HepG2 (cell line): ENCODE measurements around the gene ACYP2. TPM values are rescaled to one million over a fixed set of nuclear protein-coding genes. Genes with fewer than 3 reads are reported as not detected.

Source experiments
- ATF3 ChIP-seq: sonication (generic); formaldehyde crosslinking; IDR thresholded peaks from 2 replicates; pipeline ENCODE4 v1.4.0; 2020; ENCODE audit warnings: missing genetic modification reagents
- ATM ChIP-seq: fragments of 450-650 bp; IDR thresholded peaks from 2 replicates; pipeline ENCODE4 v1.7.1; 2017; ENCODE audit warnings: mild to moderate bottlenecking, borderline replicate concordance
- FOXO4 ChIP-seq: sonication (generic); formaldehyde crosslinking; conservative IDR thresholded peaks from 2 replicates; pipeline ENCODE4 v1.8.1; 2023; ENCODE audit warnings: missing genetic modification reagents
- HINFP ChIP-seq: sonication (generic); formaldehyde crosslinking; IDR thresholded peaks from 2 replicates; pipeline ENCODE4 v1.4.0; 2020; ENCODE audit warnings: low read depth, mild to moderate bottlenecking, missing genetic modification reagents
- HNF4G ChIP-seq, 2 experiments: sonication (generic) in 1 of 2; formaldehyde crosslinking in 1 of 2; IDR thresholded peaks; 2 replicates each; pipeline versions ENCODE4 v1.4.0 to v1.6.1; 2011 to 2020; ENCODE audit warnings: borderline replicate concordance in 2 of 2, low read depth in 2 of 2, mild to moderate bottlenecking in 2 of 2, low read length in 1 of 2, missing genetic modification reagents in 1 of 2, moderate library complexity in 1 of 2
- KLF6 ChIP-seq: IDR thresholded peaks from 2 replicates; pipeline ENCODE4 v1.8.0; 2016; ENCODE audit warnings: missing biosample characterization, missing genetic modification reagents
- MAFG ChIP-seq: sonication (generic); formaldehyde crosslinking; IDR thresholded peaks from 2 replicates; pipeline ENCODE4 v1.5.1; 2020; ENCODE audit warnings: mild to moderate bottlenecking, missing genetic modification reagents
- MBD4 ChIP-seq: IDR thresholded peaks from 2 replicates; pipeline ENCODE4 v1.6.1; 2012; ENCODE audit warnings: low read length, inconsistent platforms, borderline replicate concordance
- MIER2 ChIP-seq: IDR thresholded peaks from 2 replicates; pipeline ENCODE4 v1.6.1; 2016; ENCODE audit warnings: missing biosample characterization, missing genetic modification reagents
- RFXAP ChIP-seq: sonication (generic); formaldehyde crosslinking; IDR thresholded peaks from 2 replicates; pipeline ENCODE4 v1.4.0; 2020; ENCODE audit warnings: missing genetic modification reagents, borderline replicate concordance
- THAP11 ChIP-seq: IDR thresholded peaks from 2 replicates; pipeline ENCODE4 v1.6.1; 2016; ENCODE audit warnings: missing biosample characterization, missing genetic modification reagents
- U2AF2 ChIP-seq: fragments of 200-400 bp; formaldehyde crosslinking; IDR thresholded peaks from 2 replicates; pipeline ENCODE4 v1.6.1; 2017; ENCODE audit warnings: low read depth, mild to moderate bottlenecking, low read length
- ZNF138 ChIP-seq: sonication (generic); formaldehyde crosslinking; IDR thresholded peaks from 2 replicates; pipeline ENCODE4 v1.5.0; 2020; ENCODE audit warnings: mild to moderate bottlenecking, low read depth, missing genetic modification reagents
- ZNF20 ChIP-seq: sonication (generic); formaldehyde crosslinking; IDR thresholded peaks from 2 replicates; pipeline ENCODE4 v1.4.0; 2020; ENCODE audit warnings: mild to moderate bottlenecking, moderate library complexity, missing genetic modification reagents
- ZNF329 ChIP-seq: sonication (generic); formaldehyde crosslinking; IDR thresholded peaks from 2 replicates; pipeline ENCODE4 v1.9.0; 2021; ENCODE audit warnings: low read depth, mild to moderate bottlenecking, missing genetic modification reagents
- ZNF33B ChIP-seq: sonication (generic); formaldehyde crosslinking; IDR thresholded peaks from 2 replicates; pipeline ENCODE4 v1.5.1; 2020; ENCODE audit warnings: mild to moderate bottlenecking, missing genetic modification reagents
- ZNF512B ChIP-seq: sonication (generic); formaldehyde crosslinking; IDR thresholded peaks from 2 replicates; pipeline ENCODE4 v1.5.1; 2020; ENCODE audit warnings: missing genetic modification reagents, mild to moderate bottlenecking, borderline replicate concordance
- ZNF746 ChIP-seq: sonication (generic); formaldehyde crosslinking; IDR thresholded peaks from 2 replicates; pipeline ENCODE4 v1.8.0; 2022; ENCODE audit warnings: mild to moderate bottlenecking, missing genetic modification reagents
- ZNF772 ChIP-seq: sonication (generic); formaldehyde crosslinking; IDR thresholded peaks from 2 replicates; pipeline ENCODE4 v1.5.0; 2020; ENCODE audit warnings: mild to moderate bottlenecking, missing genetic modification reagents
- ZNF891 ChIP-seq: sonication (generic); formaldehyde crosslinking; IDR thresholded peaks from 2 replicates; pipeline ENCODE4 v1.5.0; 2020; ENCODE audit warnings: mild to moderate bottlenecking, missing genetic modification reagents
- polyA plus RNA-seq, 8 experiments: library from polyadenylated mRNA; depleted of rRNA in 3 of 8; stranded (reverse) in 7 of 8; unstranded in 1 of 8; fragments of >200 nt; fragmentation: Illumina TruSeq in 4 of 8; extraction: Trizol in 4 of 8; gene quantifications; 2 replicates each; pipeline versions ENCODE4 v1.2.1 to v1.2.3, GENCODE V29; 2011 to 2016; ENCODE audit warnings: low read depth in 4 of 8, missing spikeins in 1 of 8, mixed read lengths in 1 of 8; ENCODE audit not compliant: insufficient read depth in 1 of 8
- total RNA-seq, 5 experiments: library from RNA; depleted of rRNA; stranded (reverse); fragments of >200 nt; fragmentation: Illumina TruSeq; extraction: Trizol; gene quantifications; 2 replicates each; pipeline ENCODE4 v1.2.3, GENCODE V29; 2016; ENCODE audit warnings: low read depth in 1 of 5

ACYP2 gene
- total and polyA plus RNA-seq, 2 of the 13 experiments (the other 11 are each of a cell fraction or from before 2014, with no cell fraction given) = 12.3 to 12.7 TPM

- TF ChIP-seq ZNF512B (CRISPR knock-in tag) (no peak), HNF4G (IDR thresholded peaks at IDR 0.05; ENCODE audit: borderline replicate concordance, low read depth, low read length) (no peak), HNF4G (CRISPR knock-in tag; IDR thresholded peaks at IDR 0.05; ENCODE audit: borderline replicate concordance, low read depth) (0 out of 2 replicates have a peak, but pooled peaks have one; percentile 51), ZNF746 (CRISPR knock-in tag) (peak; percentile 76), ZNF329 (peak; percentile 68; the same call in 1 of the 2 replicates), ATF3 (CRISPR knock-in tag) (no peak), U2AF2 (no peak), MAFG (no peak), ZNF891 (peak; percentile 98), THAP11 (CRISPR knock-in tag) (peak; percentile 67), ZNF138 (no peak; the same call in 1 of the 2 replicates), MIER2 (CRISPR knock-in tag) (no peak), ZNF33B (CRISPR knock-in tag) (peak; percentile 96; the same call in 1 of the 2 replicates), KLF6 (peak; percentile 91; the same call in 1 of the 2 replicates), ATM (no peak), MBD4 (no peak), RFXAP (CRISPR knock-in tag) (no peak; the same call in 1 of the 2 replicates), HINFP (peak; percentile 89; the same call in 1 of the 2 replicates), ZNF20 (no peak), ZNF772 (CRISPR knock-in tag) (peak; percentile 92), FOXO4 (peak; percentile 92; the same call in 1 of the 2 replicates)
Observed at GRCh38 chr2:54330162-54330925, 214.9 kb downstream of the ACYP2 start (continued).
